Mesenchymal stem cell (in vitro differentiated cells and primary cell): ENCODE measurements around the gene SSPN.

Experiments
- DNase-seq: peaks from one replicate; pipeline ENCODE4 v3.0.0-alpha.2; 2013
- H2AFZ ChIP-seq: one replicate; pipeline ENCODE4 v1.6.1; 2013; ENCODE audit warnings: low read depth, mild to moderate bottlenecking, control low read depth, inconsistent platforms, low read length, moderate library complexity
- H2AK5ac ChIP-seq: 2 replicates; pipeline ENCODE4 v1.6.1; 2013; ENCODE audit warnings: low read length, moderate library complexity, mild to moderate bottlenecking, inconsistent platforms; ENCODE audit not compliant: severe bottlenecking
- H2BK120ac ChIP-seq: one replicate; pipeline ENCODE4 v1.6.1; 2013; ENCODE audit warnings: low read depth, mild to moderate bottlenecking, inconsistent platforms, low read length, moderate library complexity
- H2BK12ac ChIP-seq, 2 experiments: one replicate each; pipeline ENCODE4 v1.6.1; 2013; ENCODE audit warnings: inconsistent platforms in 2 of 2, low read length in 2 of 2, mild to moderate bottlenecking in 2 of 2, moderate library complexity in 2 of 2, control low read depth in 1 of 2
- H2BK15ac ChIP-seq: one replicate; pipeline ENCODE4 v1.6.1; 2013; ENCODE audit warnings: mild to moderate bottlenecking, low read depth, inconsistent platforms; ENCODE audit not compliant: poor library complexity, severe bottlenecking
- H2BK5ac ChIP-seq: 2 replicates; pipeline ENCODE4 v1.6.1; 2013; ENCODE audit warnings: low read depth, mild to moderate bottlenecking, low read length, control low read depth, inconsistent platforms; ENCODE audit not compliant: poor library complexity, severe bottlenecking
- H3K14ac ChIP-seq, 2 experiments: one replicate each; pipeline ENCODE4 v1.6.1; 2013; ENCODE audit warnings: inconsistent platforms in 2 of 2, low read length in 2 of 2, control low read depth in 1 of 2, mild to moderate bottlenecking in 1 of 2, moderate library complexity in 1 of 2
- H3K18ac ChIP-seq, 2 experiments: one replicate each; pipeline ENCODE4 v1.6.1; 2013; ENCODE audit warnings: inconsistent platforms in 2 of 2, low read length in 2 of 2, control low read depth in 1 of 2, low read depth in 1 of 2, mild to moderate bottlenecking in 1 of 2
- H3K23ac ChIP-seq, 2 experiments: one replicate each; pipeline ENCODE4 v1.6.1; 2013; ENCODE audit warnings: inconsistent platforms in 2 of 2, low read length in 2 of 2, mild to moderate bottlenecking in 2 of 2, moderate library complexity in 2 of 2, control low read depth in 1 of 2
- H3K27ac ChIP-seq: 2 replicates; pipeline ENCODE4 v1.5.1; 2013; ENCODE audit warnings: mild to moderate bottlenecking, moderate library complexity, low read length, control low read depth, inconsistent platforms; ENCODE audit not compliant: poor library complexity, severe bottlenecking
- H3K27me3 ChIP-seq, 2 experiments: 2 replicates each; pipeline versions ENCODE4 v1.6.1 to v1.7.0; 2013; ENCODE audit warnings: low read length in 2 of 2, mild to moderate bottlenecking in 2 of 2, moderate library complexity in 2 of 2, control low read depth in 1 of 2, inconsistent platforms in 1 of 2; ENCODE audit not compliant: control insufficient read depth in 1 of 2, insufficient read depth in 1 of 2
- H3K36me3 ChIP-seq, 2 experiments: 2 replicates each; pipeline versions ENCODE4 v1.6.1 to v1.7.0; 2013; ENCODE audit warnings: low read length in 2 of 2, control low read depth in 1 of 2, inconsistent platforms in 1 of 2, low read depth in 1 of 2, mild to moderate bottlenecking in 1 of 2; ENCODE audit not compliant: insufficient read depth in 2 of 2, control insufficient read depth in 1 of 2
- H3K4ac ChIP-seq, 2 experiments: one replicate each; pipeline ENCODE4 v1.6.1; 2013; ENCODE audit warnings: inconsistent platforms in 2 of 2, low read length in 2 of 2, mild to moderate bottlenecking in 2 of 2, moderate library complexity in 2 of 2, control low read depth in 1 of 2, low read depth in 1 of 2
- H3K4me1 ChIP-seq: 2 replicates; pipeline ENCODE4 v1.6.1; 2013; ENCODE audit warnings: low read depth, low read length, control low read depth; ENCODE audit not compliant: control insufficient read depth, insufficient read depth
- H3K4me2 ChIP-seq: 2 replicates; pipeline ENCODE4 v1.6.1; 2013; ENCODE audit warnings: low read length, mild to moderate bottlenecking, inconsistent platforms; ENCODE audit not compliant: poor library complexity, severe bottlenecking
- H3K4me3 ChIP-seq, 2 experiments: 2 replicates each; pipeline versions ENCODE4 v1.5.1 to v1.7.0; 2013; ENCODE audit warnings: low read length in 2 of 2, mild to moderate bottlenecking in 2 of 2, control low read depth in 1 of 2, low read depth in 1 of 2; ENCODE audit not compliant: insufficient read depth in 1 of 2
- H3K79me1 ChIP-seq: replicated peaks from 2 replicates; pipeline ENCODE4 v1.6.1; 2013; ENCODE audit warnings: mild to moderate bottlenecking, control low read depth, low read length, inconsistent platforms; ENCODE audit not compliant: poor library complexity, severe bottlenecking
- H3K9ac ChIP-seq: 2 replicates; pipeline ENCODE4 v1.7.0; 2013; ENCODE audit warnings: mild to moderate bottlenecking, low read length, moderate library complexity
- H3K9me3 ChIP-seq: 2 replicates; pipeline ENCODE4 v1.7.0; 2013; ENCODE audit warnings: mild to moderate bottlenecking, low read length; ENCODE audit not compliant: control insufficient read depth
- H4K8ac ChIP-seq: one replicate; pipeline ENCODE4 v1.6.1; 2013; ENCODE audit warnings: inconsistent platforms, mild to moderate bottlenecking, low read length, moderate library complexity
- H4K91ac ChIP-seq: one replicate; pipeline ENCODE4 v1.6.1; 2013; ENCODE audit warnings: mild to moderate bottlenecking, low read length, inconsistent platforms
- WGBS: methylation state at CpG from one replicate; pipeline ENCODE4 v1.1.7; 2013; ENCODE audit warnings: mixed read lengths; 5-methylcytosine and 5-hydroxymethylcytosine counted together

SSPN gene

GRCh38 chr12:26287671-26288381, 92.5 kb downstream of the SSPN start:
- Histone ChIP-seq H3K27ac (no peak overlapping the region), H3K9ac (peak overlapping the region; percentile 48), H2BK120ac (no peak overlapping the region), H3K14ac (no peak overlapping the region), H2BK12ac (no peak overlapping the region), H2BK5ac (no peak overlapping the region), H3K4me3 (no peak overlapping the region), H3K79me1 (no peaks in the 10 kb centered on the region), H3K9me3 (no peaks in the 10 kb centered on the region), H3K4ac (peak overlapping the region in 1 of 2 experiments; percentile 3), H3K4me1 (peaks cover 4% of the 10 kb centered on the region), H3K18ac (no peak overlapping the region), H2AFZ (no peak overlapping the region), H4K91ac (peak overlapping the region; percentile 58), H3K23ac (no peak overlapping the region), H2AK5ac (no peak overlapping the region), H2BK15ac (peak overlapping the region; percentile 30), H3K4me2 (no peak overlapping the region), H3K27me3 (no peaks in the 10 kb centered on the region), H3K36me3 (no peaks in the 10 kb centered on the region), H4K8ac (no peak overlapping the region)
- WGBS: 95% methylated on average over 14 of the region's 14 CpGs
- DNase-seq: no peak

DNA sequence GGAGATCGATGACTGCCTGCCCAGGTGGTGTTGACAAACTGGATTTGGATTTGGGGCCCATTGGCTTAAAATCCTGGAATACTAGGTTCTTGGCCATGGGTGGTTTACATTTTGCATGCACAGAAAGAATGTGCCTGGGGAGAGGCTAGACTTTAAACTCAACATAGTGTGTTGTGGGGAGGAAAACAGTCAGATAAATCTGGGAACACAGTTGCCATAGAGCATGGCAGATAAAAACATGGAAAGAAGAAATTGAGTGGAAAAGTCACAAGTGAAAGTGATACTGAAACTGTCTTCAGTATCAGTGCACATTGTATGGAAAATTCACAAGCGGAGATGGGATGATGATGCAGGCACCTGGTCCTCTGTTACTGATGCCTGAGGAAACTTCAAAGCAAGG, 95.2 kb downstream of the SSPN start:
- Histone ChIP-seq H2BK15ac (no peak overlapping the region), H3K4me1 (peaks cover 4% of the 10 kb centered on the region), H2AFZ (no peak overlapping the region), H4K8ac (no peak overlapping the region), H2AK5ac (no peak overlapping the region), H3K4me3 (no peak overlapping the region), H2BK120ac (no peak overlapping the region), H3K9me3 (no peaks in the 10 kb centered on the region), H3K27ac (no peak overlapping the region), H3K9ac (no peak overlapping the region), H2BK12ac (no peak overlapping the region), H4K91ac (no peak overlapping the region), H3K14ac (no peak overlapping the region), H3K18ac (no peak overlapping the region), H3K27me3 (no peaks in the 10 kb centered on the region), H2BK5ac (no peak overlapping the region), H3K4ac (no peak overlapping the region), H3K79me1 (no peaks in the 10 kb centered on the region), H3K23ac (no peak overlapping the region), H3K36me3 (no peaks in the 10 kb centered on the region), H3K4me2 (no peak overlapping the region)
- 96% methylated on average over 2 of the region's 2 CpGs for WGBS
- DNase-seq: no peak

DNA sequence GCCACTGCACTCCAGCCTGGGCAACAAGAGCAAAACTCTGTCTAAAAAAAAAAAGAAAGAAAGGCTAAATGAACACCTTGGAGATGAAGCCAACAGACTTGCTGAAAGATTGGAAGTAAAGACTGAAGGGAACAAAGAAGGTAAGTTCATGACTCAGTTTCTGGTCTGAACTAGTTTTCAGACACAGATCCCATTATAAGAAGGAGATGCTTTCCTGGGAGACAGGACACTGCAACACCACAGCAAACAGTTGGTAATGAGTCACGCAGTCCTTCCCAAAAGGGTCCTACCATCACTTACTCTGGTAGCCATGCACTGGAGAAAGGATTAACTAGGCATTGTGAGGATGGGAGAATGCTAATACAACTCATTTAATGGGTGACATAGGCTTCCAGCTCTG, 97.2 kb downstream of the SSPN start:
- no peaks in the 10 kb centered on the region for H3K36me3 ChIP-seq
- no peak overlapping the region for H2BK12ac ChIP-seq
- no peak overlapping the region for H2BK15ac ChIP-seq
- H2AK5ac ChIP-seq: no peak overlapping the region
- H3K27me3 ChIP-seq: no peaks in the 10 kb centered on the region
- H3K23ac ChIP-seq: no peak overlapping the region
- H2BK5ac ChIP-seq: no peak overlapping the region
- H2BK120ac ChIP-seq: no peak overlapping the region
- H4K91ac ChIP-seq: no peak overlapping the region
- DNase-seq: no peak
- H3K18ac ChIP-seq: no peak overlapping the region
- no peak overlapping the region for H3K4ac ChIP-seq
- H3K14ac ChIP-seq: peak overlapping the region in 1 of 2 experiments; percentile 7
- H3K4me1 ChIP-seq: peaks cover 4% of the 10 kb centered on the region
- H3K9me3 ChIP-seq: no peaks in the 10 kb centered on the region
- no peak overlapping the region for H3K4me3 ChIP-seq
- WGBS: no CpG with 5 or more reads among the region's 1 CpG
- no peak overlapping the region for H3K27ac ChIP-seq
- H3K9ac ChIP-seq: no peak overlapping the region
- H4K8ac ChIP-seq: no peak overlapping the region
- no peak overlapping the region for H3K4me2 ChIP-seq
- H3K79me1 ChIP-seq: no peaks in the 10 kb centered on the region
- H2AFZ ChIP-seq: no peak overlapping the region

DNA sequence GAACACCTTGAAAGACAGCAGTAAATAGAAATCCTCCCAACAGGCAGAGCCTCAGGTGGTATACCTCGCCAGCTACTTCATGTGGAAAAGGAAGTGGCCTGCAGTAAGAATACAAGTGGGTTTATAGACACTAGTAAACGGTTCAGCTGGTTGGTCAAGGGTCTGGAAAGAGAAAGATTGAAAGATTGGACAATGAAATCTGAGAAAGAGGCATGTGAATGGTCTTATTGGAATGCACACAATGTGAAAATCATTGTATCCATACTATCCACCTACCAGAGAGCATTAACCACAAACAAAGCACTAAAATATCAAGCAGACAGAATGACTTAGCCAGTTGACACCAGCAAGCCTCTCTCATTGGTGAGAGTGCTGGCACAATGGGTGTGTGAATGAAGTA, 98.2 kb downstream of the SSPN start:
- no peaks in the 10 kb centered on the region for H3K4me1 ChIP-seq

More for the DNA sequence above, 98.2 kb downstream of the SSPN start:
- Histone ChIP-seq H3K27me3 (no peaks in the 10 kb centered on the region), H3K9ac (no peak overlapping the region), H3K4me3 (no peak overlapping the region), H3K14ac (no peak overlapping the region), H3K23ac (no peak overlapping the region), H2AFZ (no peak overlapping the region), H2AK5ac (no peak overlapping the region), H2BK120ac (no peak overlapping the region), H3K4me2 (no peak overlapping the region), H2BK12ac (no peak overlapping the region), H2BK5ac (no peak overlapping the region), H3K79me1 (no peaks in the 10 kb centered on the region), H3K27ac (no peak overlapping the region), H3K36me3 (no peaks in the 10 kb centered on the region), H4K91ac (no peak overlapping the region), H3K18ac (no peak overlapping the region), H3K9me3 (no peaks in the 10 kb centered on the region), H3K4ac (no peak overlapping the region), H4K8ac (no peak overlapping the region), H2BK15ac (no peak overlapping the region)
- WGBS: 94% methylated on average over 2 of the region's 2 CpGs
- no peak for DNase-seq
